K562 (cell line): Measurements from ENCODE around the gene YTHDC1. TPM values are rescaled to one million over a fixed set of nuclear protein-coding genes. Genes with fewer than 3 reads are reported as not detected.

Experiments used
- BCOR ChIP-seq: fragments of 450-650 bp; IDR thresholded peaks from 2 replicates; pipeline ENCODE4 v1.6.1; 2016
- EP300 ChIP-seq: IDR thresholded peaks from 2 replicates; pipeline ENCODE4 v1.6.1; 2012; ENCODE audit warnings: low read length, improper control_type of control experiment
- GABPB2 ChIP-seq: fragments of 250-450 bp; sonication (Bioruptor Pico); conservative IDR thresholded peaks from 2 replicates; pipeline ENCODE4 v1.5.1; 2021; ENCODE audit warnings: mild to moderate bottlenecking
- KDM4B ChIP-seq, 2 experiments: fragments of 450-650 bp in 1 of 2; sonication (generic) in 1 of 2; IDR thresholded peaks; 2 replicates each; pipeline ENCODE4 v1.6.1; 2016 to 2017; ENCODE audit warnings: borderline replicate concordance in 2 of 2, antibody characterized with exemption in 1 of 2, low read depth in 1 of 2, mild to moderate bottlenecking in 1 of 2
- MEF2D ChIP-seq: conservative IDR thresholded peaks from 2 replicates; pipeline ENCODE4 v1.6.1; 2016; ENCODE audit warnings: low read depth, missing genetic modification characterization, missing compliant biosample characterization
- MYNN ChIP-seq, 2 experiments: sonication (generic); formaldehyde crosslinking in 1 of 2; IDR thresholded peaks; 2 replicates each; pipeline versions ENCODE4 v1.5.0 to v1.6.1; 2016 to 2020; ENCODE audit warnings: antibody characterized with exemption in 1 of 2, missing genetic modification reagents in 1 of 2
- POLR2G ChIP-seq: fragments of 200-400 bp; formaldehyde crosslinking; IDR thresholded peaks from 2 replicates; pipeline ENCODE4 v1.6.1; 2017; ENCODE audit warnings: low read depth, mild to moderate bottlenecking, antibody characterized with exemption, low read length, moderate library complexity
- RBFOX2 ChIP-seq: fragments of 200-400 bp; formaldehyde crosslinking; IDR thresholded peaks from 2 replicates; pipeline ENCODE4 v1.6.1; 2017; ENCODE audit warnings: low read depth, mild to moderate bottlenecking, low read length, moderate library complexity
- SMAD3 ChIP-seq: fragments of 450-650 bp; formaldehyde crosslinking; conservative IDR thresholded peaks from 2 replicates; pipeline ENCODE4 v1.4.0; 2020; ENCODE audit warnings: mild to moderate bottlenecking
- STAT5B ChIP-seq: fragments of 250-450 bp; sonication (Bioruptor Pico); IDR thresholded peaks from 2 replicates; pipeline ENCODE4 v1.8.0; 2021; ENCODE audit warnings: mild to moderate bottlenecking, inconsistent platforms
- ZNF76 ChIP-seq: fragments of 250-450 bp; sonication (Bioruptor Pico); IDR thresholded peaks from 2 replicates; pipeline ENCODE4 v1.4.0; 2020; ENCODE audit warnings: mild to moderate bottlenecking, moderate library complexity, borderline replicate concordance
- ZNF780A ChIP-seq: fragments of 250-450 bp; sonication (Bioruptor Pico); IDR thresholded peaks from 2 replicates; pipeline ENCODE4 v1.5.0; 2021; ENCODE audit warnings: mild to moderate bottlenecking
- polyA plus RNA-seq, 8 experiments: library from polyadenylated mRNA; depleted of rRNA in 4 of 8; stranded (reverse) in 5 of 8; unstranded in 3 of 8; fragments of >200 nt; fragmentation: Nextera tagmentation in 2 of 8; fragmentation: Illumina TruSeq in 1 of 8; extraction: Ambion mirVana in 2 of 8; extraction: Trizol in 1 of 8; gene quantifications; 2 replicates each; pipeline versions ENCODE4 v1.2.1 to v1.2.3, GENCODE V29; 2011 to 2014; ENCODE audit warnings: inconsistent platforms in 1 of 8, missing spikeins in 1 of 8
- total RNA-seq, 7 experiments: library from RNA; depleted of rRNA in 6 of 7; stranded (reverse); fragments of >200 nt in 6 of 7; fragmentation: Illumina TruSeq in 2 of 7; extraction: Trizol in 2 of 7; gene quantifications; 2 replicates each; pipeline versions ENCODE4 v1.2.1 to v1.2.3, GENCODE V29; 2011 to 2021; ENCODE audit warnings: low replicate concordance in 1 of 7
- TF ChIP-seq, protein P1 (sequence below): sonication (generic); formaldehyde crosslinking; IDR thresholded peaks from 2 replicates; pipeline ENCODE4 v1.4.0; 2020; ENCODE audit warnings: mild to moderate bottlenecking, missing genetic modification reagents
- TF ChIP-seq, protein P2 (sequence below): fragments of 450-650 bp; IDR thresholded peaks from 2 replicates; pipeline ENCODE4 v1.6.1; 2016; ENCODE audit warnings: mild to moderate bottlenecking, moderate library complexity

Gene YTHDC1
- total and polyA plus RNA-seq, 9 of the 15 experiments (the other 6 are each of a cell fraction or from before 2014, with no cell fraction given), result 9.8 to 65.4 (median 51.7) TPM

DNA sequence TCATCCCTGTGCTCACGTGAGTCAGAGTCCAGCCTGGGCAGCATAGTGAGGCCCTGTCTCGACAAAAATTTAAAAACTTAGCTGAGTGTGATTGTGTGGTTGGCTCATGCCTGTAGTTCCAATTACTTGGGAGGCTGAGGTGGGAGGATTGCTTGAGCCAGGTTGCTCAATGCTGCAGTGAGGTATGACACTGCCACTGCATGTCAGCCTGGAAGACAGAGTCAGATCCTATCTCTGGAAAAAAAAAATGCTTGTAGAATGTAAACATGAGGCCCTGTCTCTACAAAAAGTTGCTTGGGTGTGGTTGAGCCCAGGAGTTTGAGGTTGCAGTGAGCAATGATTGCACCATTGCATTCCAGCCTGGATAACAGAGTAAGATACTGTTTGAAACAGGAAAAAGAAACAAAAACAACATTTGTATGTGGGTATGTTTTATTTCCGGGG lies 11.3 kb upstream of the YTHDC1 start (continued):
- TF ChIP-seq, protein P1, sequence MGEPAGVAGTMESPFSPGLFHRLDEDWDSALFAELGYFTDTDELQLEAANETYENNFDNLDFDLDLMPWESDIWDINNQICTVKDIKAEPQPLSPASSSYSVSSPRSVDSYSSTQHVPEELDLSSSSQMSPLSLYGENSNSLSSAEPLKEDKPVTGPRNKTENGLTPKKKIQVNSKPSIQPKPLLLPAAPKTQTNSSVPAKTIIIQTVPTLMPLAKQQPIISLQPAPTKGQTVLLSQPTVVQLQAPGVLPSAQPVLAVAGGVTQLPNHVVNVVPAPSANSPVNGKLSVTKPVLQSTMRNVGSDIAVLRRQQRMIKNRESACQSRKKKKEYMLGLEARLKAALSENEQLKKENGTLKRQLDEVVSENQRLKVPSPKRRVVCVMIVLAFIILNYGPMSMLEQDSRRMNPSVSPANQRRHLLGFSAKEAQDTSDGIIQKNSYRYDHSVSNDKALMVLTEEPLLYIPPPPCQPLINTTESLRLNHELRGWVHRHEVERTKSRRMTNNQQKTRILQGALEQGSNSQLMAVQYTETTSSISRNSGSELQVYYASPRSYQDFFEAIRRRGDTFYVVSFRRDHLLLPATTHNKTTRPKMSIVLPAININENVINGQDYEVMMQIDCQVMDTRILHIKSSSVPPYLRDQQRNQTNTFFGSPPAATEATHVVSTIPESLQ (CRISPR knock-in tag), result no peak
- TF ChIP-seq, protein P2, sequence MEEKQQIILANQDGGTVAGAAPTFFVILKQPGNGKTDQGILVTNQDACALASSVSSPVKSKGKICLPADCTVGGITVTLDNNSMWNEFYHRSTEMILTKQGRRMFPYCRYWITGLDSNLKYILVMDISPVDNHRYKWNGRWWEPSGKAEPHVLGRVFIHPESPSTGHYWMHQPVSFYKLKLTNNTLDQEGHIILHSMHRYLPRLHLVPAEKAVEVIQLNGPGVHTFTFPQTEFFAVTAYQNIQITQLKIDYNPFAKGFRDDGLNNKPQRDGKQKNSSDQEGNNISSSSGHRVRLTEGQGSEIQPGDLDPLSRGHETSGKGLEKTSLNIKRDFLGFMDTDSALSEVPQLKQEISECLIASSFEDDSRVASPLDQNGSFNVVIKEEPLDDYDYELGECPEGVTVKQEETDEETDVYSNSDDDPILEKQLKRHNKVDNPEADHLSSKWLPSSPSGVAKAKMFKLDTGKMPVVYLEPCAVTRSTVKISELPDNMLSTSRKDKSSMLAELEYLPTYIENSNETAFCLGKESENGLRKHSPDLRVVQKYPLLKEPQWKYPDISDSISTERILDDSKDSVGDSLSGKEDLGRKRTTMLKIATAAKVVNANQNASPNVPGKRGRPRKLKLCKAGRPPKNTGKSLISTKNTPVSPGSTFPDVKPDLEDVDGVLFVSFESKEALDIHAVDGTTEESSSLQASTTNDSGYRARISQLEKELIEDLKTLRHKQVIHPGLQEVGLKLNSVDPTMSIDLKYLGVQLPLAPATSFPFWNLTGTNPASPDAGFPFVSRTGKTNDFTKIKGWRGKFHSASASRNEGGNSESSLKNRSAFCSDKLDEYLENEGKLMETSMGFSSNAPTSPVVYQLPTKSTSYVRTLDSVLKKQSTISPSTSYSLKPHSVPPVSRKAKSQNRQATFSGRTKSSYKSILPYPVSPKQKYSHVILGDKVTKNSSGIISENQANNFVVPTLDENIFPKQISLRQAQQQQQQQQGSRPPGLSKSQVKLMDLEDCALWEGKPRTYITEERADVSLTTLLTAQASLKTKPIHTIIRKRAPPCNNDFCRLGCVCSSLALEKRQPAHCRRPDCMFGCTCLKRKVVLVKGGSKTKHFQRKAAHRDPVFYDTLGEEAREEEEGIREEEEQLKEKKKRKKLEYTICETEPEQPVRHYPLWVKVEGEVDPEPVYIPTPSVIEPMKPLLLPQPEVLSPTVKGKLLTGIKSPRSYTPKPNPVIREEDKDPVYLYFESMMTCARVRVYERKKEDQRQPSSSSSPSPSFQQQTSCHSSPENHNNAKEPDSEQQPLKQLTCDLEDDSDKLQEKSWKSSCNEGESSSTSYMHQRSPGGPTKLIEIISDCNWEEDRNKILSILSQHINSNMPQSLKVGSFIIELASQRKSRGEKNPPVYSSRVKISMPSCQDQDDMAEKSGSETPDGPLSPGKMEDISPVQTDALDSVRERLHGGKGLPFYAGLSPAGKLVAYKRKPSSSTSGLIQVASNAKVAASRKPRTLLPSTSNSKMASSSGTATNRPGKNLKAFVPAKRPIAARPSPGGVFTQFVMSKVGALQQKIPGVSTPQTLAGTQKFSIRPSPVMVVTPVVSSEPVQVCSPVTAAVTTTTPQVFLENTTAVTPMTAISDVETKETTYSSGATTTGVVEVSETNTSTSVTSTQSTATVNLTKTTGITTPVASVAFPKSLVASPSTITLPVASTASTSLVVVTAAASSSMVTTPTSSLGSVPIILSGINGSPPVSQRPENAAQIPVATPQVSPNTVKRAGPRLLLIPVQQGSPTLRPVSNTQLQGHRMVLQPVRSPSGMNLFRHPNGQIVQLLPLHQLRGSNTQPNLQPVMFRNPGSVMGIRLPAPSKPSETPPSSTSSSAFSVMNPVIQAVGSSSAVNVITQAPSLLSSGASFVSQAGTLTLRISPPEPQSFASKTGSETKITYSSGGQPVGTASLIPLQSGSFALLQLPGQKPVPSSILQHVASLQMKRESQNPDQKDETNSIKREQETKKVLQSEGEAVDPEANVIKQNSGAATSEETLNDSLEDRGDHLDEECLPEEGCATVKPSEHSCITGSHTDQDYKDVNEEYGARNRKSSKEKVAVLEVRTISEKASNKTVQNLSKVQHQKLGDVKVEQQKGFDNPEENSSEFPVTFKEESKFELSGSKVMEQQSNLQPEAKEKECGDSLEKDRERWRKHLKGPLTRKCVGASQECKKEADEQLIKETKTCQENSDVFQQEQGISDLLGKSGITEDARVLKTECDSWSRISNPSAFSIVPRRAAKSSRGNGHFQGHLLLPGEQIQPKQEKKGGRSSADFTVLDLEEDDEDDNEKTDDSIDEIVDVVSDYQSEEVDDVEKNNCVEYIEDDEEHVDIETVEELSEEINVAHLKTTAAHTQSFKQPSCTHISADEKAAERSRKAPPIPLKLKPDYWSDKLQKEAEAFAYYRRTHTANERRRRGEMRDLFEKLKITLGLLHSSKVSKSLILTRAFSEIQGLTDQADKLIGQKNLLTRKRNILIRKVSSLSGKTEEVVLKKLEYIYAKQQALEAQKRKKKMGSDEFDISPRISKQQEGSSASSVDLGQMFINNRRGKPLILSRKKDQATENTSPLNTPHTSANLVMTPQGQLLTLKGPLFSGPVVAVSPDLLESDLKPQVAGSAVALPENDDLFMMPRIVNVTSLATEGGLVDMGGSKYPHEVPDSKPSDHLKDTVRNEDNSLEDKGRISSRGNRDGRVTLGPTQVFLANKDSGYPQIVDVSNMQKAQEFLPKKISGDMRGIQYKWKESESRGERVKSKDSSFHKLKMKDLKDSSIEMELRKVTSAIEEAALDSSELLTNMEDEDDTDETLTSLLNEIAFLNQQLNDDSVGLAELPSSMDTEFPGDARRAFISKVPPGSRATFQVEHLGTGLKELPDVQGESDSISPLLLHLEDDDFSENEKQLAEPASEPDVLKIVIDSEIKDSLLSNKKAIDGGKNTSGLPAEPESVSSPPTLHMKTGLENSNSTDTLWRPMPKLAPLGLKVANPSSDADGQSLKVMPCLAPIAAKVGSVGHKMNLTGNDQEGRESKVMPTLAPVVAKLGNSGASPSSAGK, result no peak
- TF ChIP-seq KDM4B (IDR thresholded peaks at IDR 0.05; ENCODE audit: borderline replicate concordance in 2 of 2, low read depth in 1 of 2) (no peak), GABPB2 (CRISPR knock-in tag) (no peak), SMAD3 (CRISPR knock-in tag) (no peak), BCOR (no peak), MEF2D (tag) (no peak), POLR2G (no peak), STAT5B (CRISPR knock-in tag) (no peak), RBFOX2 (no peak), MYNN (IDR thresholded peaks at IDR 0.05) (no peak), MYNN (CRISPR knock-in tag; IDR thresholded peaks at IDR 0.05) (no peak), EP300 (peak; percentile 37; the same call in 1 of the 2 replicates), ZNF780A (CRISPR knock-in tag) (no peak), ZNF76 (CRISPR knock-in tag) (no peak)
